ENCODE data around the gene ASPM. TPM values are rescaled to one million over a fixed set of nuclear protein-coding genes. Genes with fewer than 3 reads are reported as not detected.
A peak's percentile ranks its signal among the peaks of the same experiment; 100 is the strongest.

ASPM gene
- total and polyA plus RNA-seq, 10 donors = 0.70 to 13.3 (median 3.5) TPM

DNA sequence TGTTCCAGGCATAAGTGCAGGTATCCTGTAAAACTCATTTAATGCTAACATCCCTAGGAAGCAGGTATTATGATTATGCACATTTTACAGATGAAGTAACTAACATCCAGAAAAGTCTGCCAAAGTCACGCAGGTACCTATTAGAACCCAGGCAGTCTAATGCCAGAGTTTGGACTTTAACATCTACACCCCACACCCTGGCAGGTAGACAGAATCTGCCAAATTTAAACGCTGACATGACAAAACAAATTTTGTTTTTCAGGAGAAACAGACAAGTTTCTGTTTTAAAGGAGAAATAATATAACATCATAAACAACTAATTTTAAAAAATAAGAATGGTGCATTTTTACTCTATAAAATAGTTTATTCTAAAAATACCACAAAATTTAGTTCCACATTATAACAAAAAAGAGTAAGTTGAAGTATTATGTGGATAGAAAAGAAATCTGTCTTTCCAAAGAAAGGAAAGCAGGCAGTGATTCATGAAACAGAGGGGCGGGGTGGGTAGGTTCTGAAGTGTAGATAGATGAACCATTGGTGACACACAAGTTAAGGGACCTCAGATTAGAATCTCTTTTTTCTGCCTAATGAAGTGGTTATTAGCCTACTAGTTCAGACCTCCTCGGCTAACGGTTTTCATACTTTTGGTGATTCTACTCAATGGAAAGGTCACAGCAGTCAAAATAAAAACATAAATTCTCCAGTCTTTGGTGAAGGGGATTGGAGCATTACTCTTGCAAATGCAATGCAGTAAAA is 1.7 kb downstream of the ASPM start:
- Histone ChIP-seq H3K36me3 (no peaks in the 10 kb centered on the region), H3K9me3 (no peaks in the 10 kb centered on the region), H3K27me3 (replicated peaks in 1 of 7) (peaks cover 0 to 19% (median 3%) of the 10 kb centered on the region in 7 donors), H3K4me3 (peak overlapping the region in 3 of 8 donors; percentile 82 to 93 (median 89)), H3K4me1 (peaks cover 4 to 42% (median 19%) of the 10 kb centered on the region in 6 donors), H3K27ac (no peak overlapping the region)
- intact Hi-C loops (cut with DNase I; ENCODE audit: low total_unique reads) = no loop called here
- WGBS, 5 donors = 52 to 56% (median 55%) methylated on average over 5 of the region's 5 CpGs
- no peak for DNase-seq
- no peak for TF ChIP-seq POLR2AphosphoS5 (IDR thresholded peaks at IDR 0.05)
- TF ChIP-seq, protein P1, sequence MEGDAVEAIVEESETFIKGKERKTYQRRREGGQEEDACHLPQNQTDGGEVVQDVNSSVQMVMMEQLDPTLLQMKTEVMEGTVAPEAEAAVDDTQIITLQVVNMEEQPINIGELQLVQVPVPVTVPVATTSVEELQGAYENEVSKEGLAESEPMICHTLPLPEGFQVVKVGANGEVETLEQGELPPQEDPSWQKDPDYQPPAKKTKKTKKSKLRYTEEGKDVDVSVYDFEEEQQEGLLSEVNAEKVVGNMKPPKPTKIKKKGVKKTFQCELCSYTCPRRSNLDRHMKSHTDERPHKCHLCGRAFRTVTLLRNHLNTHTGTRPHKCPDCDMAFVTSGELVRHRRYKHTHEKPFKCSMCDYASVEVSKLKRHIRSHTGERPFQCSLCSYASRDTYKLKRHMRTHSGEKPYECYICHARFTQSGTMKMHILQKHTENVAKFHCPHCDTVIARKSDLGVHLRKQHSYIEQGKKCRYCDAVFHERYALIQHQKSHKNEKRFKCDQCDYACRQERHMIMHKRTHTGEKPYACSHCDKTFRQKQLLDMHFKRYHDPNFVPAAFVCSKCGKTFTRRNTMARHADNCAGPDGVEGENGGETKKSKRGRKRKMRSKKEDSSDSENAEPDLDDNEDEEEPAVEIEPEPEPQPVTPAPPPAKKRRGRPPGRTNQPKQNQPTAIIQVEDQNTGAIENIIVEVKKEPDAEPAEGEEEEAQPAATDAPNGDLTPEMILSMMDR (IDR thresholded peaks at IDR 0.05 in 8 of 11, conservative IDR thresholded peaks at IDR 0.05 in 3 of 11) = no peak
- TF ChIP-seq POLR2A (IDR thresholded peaks at IDR 0.05) = no peak

DNA sequence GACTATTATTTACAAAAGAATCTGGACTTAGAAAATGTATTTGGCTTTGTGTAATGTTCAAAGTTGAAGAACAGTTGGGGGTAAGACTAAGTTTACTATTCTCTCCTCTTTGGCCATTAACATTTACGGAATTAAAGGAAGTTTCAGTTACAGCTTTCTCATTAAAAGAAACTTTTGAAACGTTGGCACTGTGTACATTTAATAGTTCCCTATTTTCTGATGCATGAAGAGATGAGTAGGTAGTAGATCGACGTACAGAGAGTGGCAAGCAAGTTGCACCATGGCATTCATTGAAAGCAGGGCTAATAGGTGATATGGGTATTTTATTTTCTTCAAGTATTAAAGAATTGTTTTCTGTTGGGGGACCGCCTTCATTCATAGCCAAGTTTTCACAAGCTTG is 3.2 kb downstream of the ASPM start:
- intact Hi-C loops (cut with DNase I; ENCODE audit: low total_unique reads) = no loop called here
- TF ChIP-seq, protein P1 (IDR thresholded peaks at IDR 0.05 in 8 of 11, conservative IDR thresholded peaks at IDR 0.05 in 3 of 11) = no peak
- no peak for TF ChIP-seq POLR2AphosphoS5 (IDR thresholded peaks at IDR 0.05)
- TF ChIP-seq POLR2A (IDR thresholded peaks at IDR 0.05) = no peak
- Histone ChIP-seq H3K9me3 (no peaks in the 10 kb centered on the region), H3K4me1 (peaks cover 4 to 42% (median 19%) of the 10 kb centered on the region in 6 donors), H3K27me3 (replicated peaks in 1 of 7) (peaks cover 0 to 19% (median 3%) of the 10 kb centered on the region in 7 donors), H3K27ac (no peak overlapping the region), H3K4me3 (no peak overlapping the region), H3K36me3 (peaks cover 0 to 9% (median 0%) of the 10 kb centered on the region in 6 donors)
- DNase-seq = no peak
- 43 to 52% (median 47%) methylated on average over 5 of the region's 5 CpGs for WGBS, 5 donors

DNA sequence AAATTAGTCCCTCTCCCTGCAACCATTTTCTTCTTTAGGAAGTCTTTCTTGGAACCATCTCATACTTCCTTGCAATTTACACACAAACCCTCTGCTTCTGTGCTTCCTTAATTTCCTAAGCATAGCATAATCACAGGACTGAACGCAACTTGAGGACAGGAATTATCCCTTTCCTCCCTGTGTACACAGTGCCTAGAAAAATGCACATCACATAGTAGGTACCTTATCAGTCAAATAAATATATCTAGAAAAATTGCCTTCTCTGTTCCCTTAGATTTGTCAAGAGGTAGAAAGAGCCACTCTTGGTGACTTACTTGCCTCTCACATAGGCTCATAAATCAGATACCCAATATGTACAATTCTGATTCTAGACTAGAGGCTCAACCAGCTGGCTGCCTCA is 4.9 kb downstream of the ASPM start:
- 66 to 89% (median 77%) methylated on average over 1 of the region's 1 CpG for WGBS, 5 donors

DNA sequence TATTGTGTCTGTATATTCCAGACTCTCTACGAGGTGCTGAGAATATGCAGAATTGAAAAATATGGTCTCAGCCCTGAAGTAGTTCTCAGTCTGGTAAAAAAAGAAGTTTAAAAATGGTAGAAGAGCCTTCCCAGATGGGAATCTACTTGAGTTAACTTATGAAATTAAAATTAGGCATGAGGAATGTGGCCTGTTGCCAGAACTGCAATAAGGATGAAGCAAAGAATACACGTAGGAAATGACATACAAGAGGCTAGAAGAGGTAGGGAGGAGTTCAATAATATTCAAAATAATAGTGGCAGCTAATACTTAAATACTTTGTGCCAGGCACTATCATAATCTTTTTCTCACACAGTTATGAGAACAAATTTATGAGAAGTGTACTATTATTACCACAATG is 6.3 kb downstream of the ASPM start:
- Histone ChIP-seq H3K9me3 (no peaks in the 10 kb centered on the region), H3K27me3 (replicated peaks in 1 of 7) (peaks cover 0 to 8% (median 0%) of the 10 kb centered on the region in 7 donors), H3K4me1 (peaks cover 0 to 23% (median 5%) of the 10 kb centered on the region in 6 donors), H3K36me3 (peaks cover 0 to 13% (median 0%) of the 10 kb centered on the region in 6 donors), H3K4me3 (no peak overlapping the region), H3K27ac (no peak overlapping the region)
- intact Hi-C loops (cut with DNase I; ENCODE audit: low total_unique reads) = no loop called here
- TF ChIP-seq POLR2AphosphoS5 (IDR thresholded peaks at IDR 0.05) = no peak
- TF ChIP-seq POLR2A (IDR thresholded peaks at IDR 0.05) = no peak
- TF ChIP-seq, protein P1 (IDR thresholded peaks at IDR 0.05 in 8 of 11, conservative IDR thresholded peaks at IDR 0.05 in 3 of 11) = no peak
- DNase-seq = no peak
- 67 to 81% (median 76%) methylated on average over 2 of the region's 2 CpGs for WGBS, 5 donors

More for the DNA sequence above, 4.9 kb downstream of the ASPM start:
- Histone ChIP-seq H3K9me3 (no peaks in the 10 kb centered on the region), H3K27me3 (replicated peaks in 1 of 7) (peaks cover 0 to 19% (median 3%) of the 10 kb centered on the region in 7 donors), H3K4me3 (no peak overlapping the region), H3K36me3 (peaks cover 0 to 13% (median 0%) of the 10 kb centered on the region in 6 donors), H3K27ac (no peak overlapping the region), H3K4me1 (peaks cover 4 to 36% (median 15%) of the 10 kb centered on the region in 6 donors)
- no peak for DNase-seq
- TF ChIP-seq, protein P1 (IDR thresholded peaks at IDR 0.05 in 8 of 11, conservative IDR thresholded peaks at IDR 0.05 in 3 of 11) = no peak
- TF ChIP-seq POLR2AphosphoS5 (IDR thresholded peaks at IDR 0.05) = no peak
- no peak for TF ChIP-seq POLR2A (IDR thresholded peaks at IDR 0.05)
- intact Hi-C loops (cut with DNase I; ENCODE audit: low total_unique reads) = no loop called here
